HG02759 (cell line): ENCODE data around the gene EML5.

Source experiments
- ATAC-seq: cut with Tn5 transposase; IDR thresholded peaks from one replicate; pipeline ENCODE4 v1.9.1; 2021; ENCODE audit warnings: mild to moderate bottlenecking, moderate library complexity; ENCODE audit not compliant: unreplicated experiment

EML5 gene

DNA sequence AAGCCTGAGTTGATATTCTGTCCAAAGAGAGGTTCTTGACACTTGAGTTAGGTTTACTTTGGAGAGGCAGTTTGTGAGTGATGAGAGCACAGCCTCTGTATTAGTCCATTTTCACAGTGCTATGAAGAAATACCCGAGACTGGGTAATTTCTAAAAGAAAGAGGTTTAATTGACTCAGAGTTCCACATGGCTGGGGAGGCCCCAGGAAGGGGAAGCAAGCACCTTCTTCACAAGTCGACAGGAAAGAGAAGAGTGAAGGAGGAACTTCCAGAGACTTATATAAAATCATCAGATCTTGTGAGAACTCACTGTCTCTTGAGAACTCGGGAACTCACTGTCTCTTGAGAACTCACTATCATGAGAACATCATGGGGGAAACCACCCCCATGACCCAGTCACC lies 224.6 kb downstream of the EML5 start:
- no peak for ATAC-seq

- ATAC-seq = no peak
These were observed 227.3 kb downstream of the EML5 start for GRCh38 chr14:88565427-88565826.

DNA sequence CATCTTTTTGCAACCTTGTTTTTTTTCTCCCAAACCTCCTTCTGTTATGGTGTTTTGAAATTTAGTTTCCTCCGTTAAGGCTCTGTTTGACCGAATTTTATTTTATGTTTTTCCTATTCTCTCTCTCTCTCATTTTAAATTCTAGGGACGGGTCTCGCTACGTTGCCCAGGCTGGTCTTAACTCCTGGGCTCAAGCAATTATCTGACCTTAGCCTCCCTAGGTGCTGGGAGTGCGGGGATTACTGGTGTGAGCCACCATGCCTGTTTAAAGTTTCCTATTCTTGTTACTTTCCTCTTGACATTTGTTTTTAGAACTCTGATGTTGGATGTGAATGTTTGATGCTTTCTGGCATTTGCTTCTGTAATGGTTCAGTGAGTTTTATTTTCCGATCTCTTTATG lies 228.9 kb downstream of the EML5 start:
- ATAC-seq = no peak

DNA sequence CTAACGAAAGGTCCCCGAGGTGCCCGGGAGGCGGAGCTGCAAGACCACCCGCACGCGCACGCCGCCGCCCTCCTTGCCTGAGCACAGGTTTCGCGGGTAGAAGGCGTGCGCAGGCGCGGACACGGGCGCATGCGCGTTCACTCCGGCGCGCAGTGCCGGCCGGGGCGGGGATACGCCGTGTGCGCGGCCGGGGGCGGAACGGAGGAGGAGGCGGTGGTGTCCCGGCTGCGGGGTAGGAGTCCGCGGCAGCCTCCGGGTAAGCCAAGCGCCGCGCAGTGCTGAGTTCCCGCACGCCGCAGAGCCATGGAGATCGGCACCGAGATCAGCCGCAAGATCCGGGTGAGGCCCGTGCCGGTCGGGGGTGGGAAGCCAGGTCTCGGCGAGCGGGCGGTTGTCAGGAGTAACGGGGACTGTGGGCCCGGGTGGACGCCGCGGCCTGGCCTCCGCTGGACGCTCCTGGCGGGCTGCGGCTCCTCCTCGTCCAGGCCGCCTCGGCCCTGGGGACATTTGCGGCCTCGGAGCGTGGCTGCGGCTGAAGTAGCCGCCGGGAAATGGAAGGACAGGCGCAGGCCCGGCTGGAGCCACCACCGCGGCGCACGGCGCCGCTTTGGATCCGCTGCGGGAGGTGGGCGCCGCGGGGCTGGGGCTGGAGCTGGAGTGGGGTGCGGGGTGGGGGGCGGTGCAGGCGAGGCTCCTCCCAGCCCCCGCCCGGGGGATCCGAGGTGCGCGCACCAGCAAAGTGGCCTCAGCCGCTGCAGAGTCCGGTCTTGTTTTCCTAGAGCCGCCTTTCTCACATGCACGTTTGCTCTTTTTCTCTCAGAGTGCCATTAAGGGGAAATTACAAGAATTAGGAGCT lies 229.7 kb downstream of the EML5 start, which contains the start of gene ZC3H14:
ZC3H14 (plus strand) TSS at position 207 of the 856 bp plus-strand sequence; CDS start at position 304, 97 bp downstream.
- ATAC-seq = peak; percentile 95

DNA sequence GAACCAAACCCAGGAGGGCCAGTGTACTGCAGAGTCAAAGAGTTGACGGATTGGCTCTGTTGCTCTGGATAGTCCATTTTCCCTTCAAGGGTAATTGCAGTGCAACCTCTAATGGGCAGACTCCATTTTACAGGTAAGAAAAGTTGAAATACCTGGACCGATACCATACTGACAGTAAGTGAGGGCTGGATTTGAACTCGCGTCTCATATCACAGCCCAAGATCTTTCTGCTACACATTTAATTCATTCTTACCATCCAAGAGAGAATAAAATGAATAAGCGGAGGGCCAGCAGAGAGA lies 230.3 kb downstream of the EML5 start:
- ATAC-seq = no peak
